Stimulated activated CD4-positive, alpha-beta T cell treated with anti-CD3 and anti-CD28 coated beads, Interleukin-1b, Interleukin-23, amount 100 ng/mL, for 4 hours (primary cell): ENCODE measurements around the gene ARHGAP40.
A peak's percentile ranks its signal among the peaks of the same experiment; 100 is the strongest.

Experiments used
- DNase-seq, 2 donors: peaks; one replicate each; pipeline ENCODE4 v3.0.0-alpha.2; 2020; ENCODE audit warnings: low read depth in 2 of 2

Gene ARHGAP40

GRCh38 chr20:38676576-38676975 lies 75.0 kb downstream of the ARHGAP40 start:
- DNase-seq = no peak

GRCh38 chr20:38680500-38681306 lies 79.1 kb downstream of the ARHGAP40 start:
- DNase-seq = no peak

GRCh38 chr20:38685271-38685670 lies 83.7 kb downstream of the ARHGAP40 start:
- DNase-seq = no peak

GRCh38 chr20:38685853-38686473 lies 84.4 kb downstream of the ARHGAP40 start:
- DNase-seq = peak; percentile 17 to 29

GRCh38 chr20:38692436-38693411 lies 91.1 kb downstream of the ARHGAP40 start:
- DNase-seq = peak; percentile 28 to 44

GRCh38 chr20:38697306-38697705 lies 95.7 kb downstream of the ARHGAP40 start:
- DNase-seq = no peak

GRCh38 chr20:38698541-38698940 lies 96.9 kb downstream of the ARHGAP40 start:
- no peak for DNase-seq

- DNase-seq = no peak
These were observed 98.5 kb downstream of the ARHGAP40 start for GRCh38 chr20:38700141-38700540.
